Fibroblast of skin of scalp (primary cell): ENCODE results near the gene RASGEF1B. TPM values are rescaled to one million over a fixed set of nuclear protein-coding genes. Genes with fewer than 3 reads are reported as not detected.

Experiments
- DNase-seq: peaks from one replicate; pipeline ENCODE4 v3.0.0-alpha.2; 2013
- polyA plus RNA-seq, 2 experiments: library from polyadenylated mRNA; unstranded; fragments of 120-200 nt; gene quantifications; one replicate each; pipeline ENCODE4 v1.2.1, GENCODE V29; 2013; ENCODE audit not compliant: insufficient read length in 2 of 2

RASGEF1B gene
- polyA plus RNA-seq (2013, experiment 1 of 2; ENCODE audit: insufficient read length): 0.22 TPM
- 0.20 TPM for polyA plus RNA-seq (2013, experiment 2 of 2; ENCODE audit: insufficient read length)

DNA sequence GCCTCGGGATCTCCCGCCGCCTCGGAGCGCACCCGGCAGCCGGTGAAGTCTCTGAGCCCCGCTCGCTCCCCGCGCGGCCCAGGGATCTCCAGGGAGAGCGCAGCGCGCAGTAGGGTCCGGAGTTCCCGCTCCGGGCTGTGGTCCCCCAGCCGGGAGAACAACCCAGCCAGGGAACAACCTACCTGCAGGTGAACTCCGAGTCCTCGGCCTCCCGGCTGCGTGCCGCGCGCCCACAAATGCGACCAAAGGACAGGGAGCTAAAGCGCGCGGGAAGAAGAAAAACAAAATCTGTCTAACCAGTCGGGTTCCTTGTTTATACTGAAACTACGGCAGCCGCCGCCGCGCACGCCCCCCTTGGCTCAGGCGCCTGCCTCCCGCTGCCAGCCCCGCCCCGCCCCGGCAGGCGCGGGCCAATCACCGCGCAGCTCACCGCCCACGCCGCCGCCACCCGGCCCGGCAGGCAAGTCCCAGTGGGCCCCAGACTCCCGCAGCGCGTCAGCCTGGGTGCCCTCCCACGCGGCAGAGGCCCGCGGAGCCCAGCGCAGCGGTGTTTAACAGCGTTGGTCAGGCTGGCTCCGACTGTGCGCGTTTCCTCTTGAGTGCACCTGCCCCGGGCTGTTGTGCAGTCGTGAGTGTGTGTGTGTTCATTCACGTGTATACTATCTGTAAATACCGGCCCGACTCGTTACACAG is at the start of gene RASGEF1B:
Gene RASGEF1B (minus strand): TSS at position 320 of the 693 bp plus-strand sequence. CDS start 12,399 bp downstream, outside the sequence.
- DNase-seq: peak; percentile 34

DNA sequence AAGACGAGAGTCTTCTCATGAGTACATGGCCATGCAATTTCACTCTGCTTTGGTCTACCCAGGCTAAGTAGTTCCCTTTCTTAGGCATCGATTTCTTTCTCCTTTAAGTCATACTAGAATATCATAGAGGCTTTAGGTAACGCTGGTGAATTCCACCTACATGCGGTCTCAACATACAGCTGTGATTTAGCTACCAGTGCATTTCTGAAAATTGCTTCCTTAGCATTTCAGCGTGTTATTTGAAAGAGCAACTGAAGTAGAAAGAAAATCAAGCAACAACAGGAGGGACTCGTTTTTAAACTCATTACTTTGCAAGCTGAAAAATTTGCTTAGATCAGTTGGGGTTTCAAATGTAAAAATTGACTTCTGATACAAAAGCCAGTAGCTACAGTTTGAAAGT is 48.1 kb upstream of the RASGEF1B start:
- no peak for DNase-seq

DNA sequence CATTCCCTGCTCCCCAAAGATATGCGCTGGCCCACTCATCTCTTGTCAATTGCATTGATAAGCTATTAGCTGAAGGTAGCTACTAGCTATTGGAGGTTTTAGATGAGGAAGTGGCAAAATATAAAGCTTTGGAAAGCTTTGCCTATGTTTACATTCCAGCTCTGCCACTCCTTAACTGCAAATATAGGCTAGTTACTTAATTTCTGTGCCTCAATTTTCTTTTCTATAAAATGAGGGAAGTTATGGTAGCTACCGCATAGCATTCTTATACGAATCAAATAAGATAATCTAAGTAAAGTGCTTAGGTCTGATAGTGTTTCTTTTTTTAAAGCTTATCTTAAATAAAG is 47.7 kb upstream of the RASGEF1B start:
- no peak for DNase-seq

- no peak for DNase-seq
Observed at GRCh38 chr4:81518762-81519426, 47.2 kb upstream of the RASGEF1B start.

GRCh38 chr4:81516241-81516640 is 44.5 kb upstream of the RASGEF1B start:
- DNase-seq: no peak

GRCh38 chr4:81512757-81513501 is 41.2 kb upstream of the RASGEF1B start:
- DNase-seq: no peak

DNA sequence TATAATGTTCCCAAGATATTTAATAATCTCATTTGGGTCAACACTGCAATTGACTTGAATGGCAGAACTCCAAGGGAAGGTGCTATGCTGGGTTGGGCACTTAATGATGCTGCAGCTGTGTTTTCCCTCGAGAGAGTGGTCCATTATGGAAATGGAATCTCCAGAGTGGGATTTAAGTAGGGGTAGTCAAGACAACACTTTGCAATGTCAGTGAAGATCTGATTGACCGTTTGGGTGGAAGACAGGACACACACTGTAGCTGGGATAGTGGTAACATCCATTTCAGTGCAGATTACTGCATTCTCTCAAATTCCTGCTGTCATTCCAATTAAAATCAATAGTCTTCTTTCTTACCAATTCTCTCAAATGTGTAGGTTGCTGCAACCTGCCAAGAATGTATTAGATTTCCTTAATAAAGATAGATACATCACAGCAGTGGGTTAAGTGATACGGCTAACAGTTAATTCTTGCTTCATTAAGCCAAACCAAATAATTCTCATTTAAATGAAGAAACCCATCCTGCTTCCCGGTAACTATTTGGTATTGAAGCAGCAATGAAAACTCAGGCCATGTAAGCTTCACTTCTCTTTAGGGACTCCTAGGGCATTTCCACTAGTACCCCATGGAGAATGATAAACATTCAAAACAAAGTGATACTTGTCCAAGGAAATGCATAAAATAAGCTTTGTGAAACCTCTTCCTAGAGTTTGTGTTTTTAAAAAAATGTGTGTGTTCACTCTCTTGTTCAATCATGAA is 40.5 kb upstream of the RASGEF1B start:
- no peak for DNase-seq

DNA sequence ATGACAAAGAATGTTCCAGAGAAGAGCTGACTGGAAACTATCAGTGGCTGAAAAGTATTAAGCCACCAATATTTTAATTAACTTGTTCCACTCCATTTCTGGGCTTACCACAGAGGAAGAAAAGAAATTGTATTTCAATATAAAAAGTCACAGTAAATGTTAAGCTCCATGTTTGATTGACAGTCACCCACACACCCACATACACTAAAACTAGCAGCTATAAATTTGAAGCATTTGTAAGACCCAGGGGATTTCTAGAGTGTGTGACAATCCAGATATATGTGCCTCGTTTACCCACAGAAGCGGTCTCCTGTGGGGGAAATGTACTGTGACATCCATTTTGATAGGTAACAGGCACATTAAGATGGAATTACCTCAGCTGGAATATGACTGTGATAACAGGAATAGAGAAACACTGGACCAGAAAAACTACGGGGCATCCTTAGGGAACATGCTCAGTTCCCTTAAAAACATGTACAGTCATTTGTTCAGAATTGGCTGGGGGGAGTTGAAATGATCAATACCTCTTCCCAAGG is 39.0 kb upstream of the RASGEF1B start:
- no peak for DNase-seq

DNA sequence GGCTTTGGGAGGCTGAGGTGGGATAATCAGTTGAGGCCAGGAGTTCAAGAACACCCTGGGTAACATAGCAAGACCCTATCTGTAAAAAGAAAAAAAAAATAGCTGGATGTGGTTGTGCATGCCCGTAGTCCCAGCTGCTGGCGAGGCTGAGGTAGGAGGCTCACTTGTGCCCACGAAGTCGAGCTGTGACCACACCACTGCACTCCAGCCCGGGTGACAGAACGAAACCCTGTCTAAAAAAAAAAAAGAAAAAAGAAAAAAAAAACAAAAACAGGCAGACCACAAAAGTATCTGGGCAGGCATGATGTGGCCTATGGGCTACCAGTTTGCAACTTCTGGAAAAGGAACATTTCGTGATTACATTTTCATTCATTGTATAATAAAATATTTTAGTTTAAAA is 38.1 kb upstream of the RASGEF1B start:
- DNase-seq: no peak

DNA sequence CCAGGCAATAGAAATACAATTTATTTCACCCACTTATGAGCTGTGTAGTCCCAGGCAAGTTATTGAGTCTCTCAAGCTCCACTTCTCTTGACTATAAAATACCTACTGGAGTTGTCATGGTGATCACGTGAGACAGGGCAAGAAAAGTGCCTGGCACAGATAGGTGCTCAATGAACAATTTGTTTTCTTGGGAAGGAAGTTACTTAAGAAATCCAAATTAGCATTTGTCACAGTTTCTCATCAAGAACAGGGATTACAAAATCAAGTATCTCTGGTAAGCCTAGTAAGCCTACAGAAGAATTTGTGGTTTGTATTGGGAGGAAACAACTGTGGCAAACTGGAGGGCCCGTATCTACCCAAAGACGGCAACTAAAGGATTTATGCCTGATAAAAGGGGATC is 37.5 kb upstream of the RASGEF1B start:
- DNase-seq: no peak

GRCh38 chr4:81508411-81509185 is 36.9 kb upstream of the RASGEF1B start:
- DNase-seq: no peak

DNA sequence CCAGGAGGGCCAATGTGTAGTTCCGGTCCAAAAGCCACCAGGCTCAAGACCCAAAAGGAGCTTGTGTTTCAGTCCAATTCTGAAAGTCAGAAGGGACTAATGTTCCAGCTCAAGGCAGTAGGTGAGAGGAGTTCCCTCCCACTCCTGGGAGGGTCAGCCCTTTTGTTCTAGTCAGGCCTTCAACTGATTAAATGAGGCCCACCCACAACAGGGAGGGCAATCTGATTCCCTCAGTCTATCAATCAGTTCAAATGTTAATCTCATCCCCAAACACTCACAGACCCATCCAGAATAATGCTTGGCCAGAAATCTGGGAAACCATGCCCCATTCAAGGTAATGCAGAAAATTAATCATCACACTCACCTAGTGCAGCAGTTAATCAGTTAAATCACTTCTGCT is 35.8 kb upstream of the RASGEF1B start:
- no peak for DNase-seq

GRCh38 chr4:81506731-81507130 is 35.0 kb upstream of the RASGEF1B start:
- no peak for DNase-seq

DNA sequence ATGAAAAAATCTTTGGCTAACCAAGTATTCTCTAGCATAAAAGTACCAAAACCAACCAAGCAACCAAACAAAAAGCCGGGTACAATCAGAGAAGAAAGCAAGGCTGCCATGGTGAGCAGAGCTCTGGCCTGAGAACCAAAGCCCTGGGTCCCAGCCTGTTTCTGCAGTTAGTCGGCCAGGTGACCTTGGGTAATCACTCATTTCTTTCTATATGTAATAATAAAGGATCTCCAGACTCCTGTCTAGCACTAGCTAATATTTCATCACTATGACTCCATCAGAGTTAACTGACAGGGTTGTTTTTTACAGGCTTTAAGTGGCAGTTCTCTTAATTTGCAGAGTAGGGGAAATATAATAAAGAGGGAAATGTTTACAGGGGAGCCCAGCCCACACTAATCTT is 34.0 kb upstream of the RASGEF1B start:
- DNase-seq: no peak

GRCh38 chr4:81505004-81505598 is 33.4 kb upstream of the RASGEF1B start:
- no peak for DNase-seq

DNA sequence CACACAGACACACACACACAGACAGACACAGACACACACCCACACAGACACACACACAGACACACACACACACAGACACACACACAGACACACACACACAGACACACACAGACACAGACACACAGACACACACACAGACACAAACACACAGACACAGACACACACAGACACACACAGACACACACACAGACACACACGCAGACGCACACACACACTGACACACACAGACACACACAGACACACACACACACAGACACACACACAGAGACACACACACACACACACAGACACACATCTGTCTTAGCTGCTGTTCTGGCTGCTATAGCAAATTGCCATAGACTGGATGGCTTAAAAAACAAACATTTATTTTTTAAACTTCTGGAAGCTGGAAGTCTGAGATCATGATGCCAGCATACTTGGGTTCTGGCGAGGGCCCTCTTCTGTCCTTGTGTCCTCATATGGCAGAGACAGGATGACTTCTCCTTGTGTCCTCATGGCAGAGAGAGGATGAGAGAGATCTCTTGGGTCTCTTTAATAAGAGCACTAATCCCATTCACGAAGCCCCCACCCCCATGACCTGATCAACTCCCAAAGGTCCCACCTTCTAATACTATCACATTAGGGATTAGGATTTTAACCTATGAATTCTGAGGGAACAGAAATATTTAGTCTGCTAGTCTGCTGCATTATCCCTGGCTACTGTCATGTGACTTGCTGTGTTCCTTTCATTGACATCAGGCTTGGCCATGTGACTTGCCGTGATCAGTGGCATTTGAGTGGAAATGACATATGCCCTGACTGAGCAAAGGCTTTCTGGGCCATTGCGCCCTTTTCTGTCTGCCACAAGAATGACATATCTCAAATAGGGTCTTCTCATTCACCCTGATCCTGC is 32.7 kb upstream of the RASGEF1B start:
- no peak for DNase-seq

GRCh38 chr4:81503586-81503985 is 31.9 kb upstream of the RASGEF1B start:
- DNase-seq: no peak

- DNase-seq: no peak
Observed at GRCh38 chr4:81502564-81502963, 30.9 kb upstream of the RASGEF1B start.

DNA sequence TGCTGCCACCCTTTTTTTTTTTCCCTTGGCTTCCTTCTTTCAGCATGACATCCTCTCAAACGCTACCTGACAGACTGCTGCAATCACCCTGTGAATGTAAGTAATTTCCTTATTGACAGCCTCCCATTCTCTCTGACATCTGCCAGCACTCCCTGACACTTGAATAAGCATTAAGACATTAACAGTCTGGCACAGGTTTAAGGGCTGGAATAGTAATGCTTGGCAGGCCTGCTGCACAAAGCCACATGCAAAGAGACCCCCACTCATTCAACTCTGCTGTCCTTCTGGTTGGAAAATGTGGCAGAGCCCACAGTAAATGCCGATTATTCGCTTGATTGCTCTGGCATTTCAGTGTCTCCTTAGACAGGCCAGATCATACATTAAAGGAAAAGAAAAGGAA is 28.1 kb upstream of the RASGEF1B start:
- no peak for DNase-seq

GRCh38 chr4:81498551-81499099 is 26.9 kb upstream of the RASGEF1B start:
- no peak for DNase-seq
